SU-DHL-6 (cell line): ENCODE measurements around the gene EXOC6.

Experiments
- H2AFZ ChIP-seq: fragments of 200-600 bp; sonication (generic); 2 replicates; pipeline ENCODE4 v1.6.1; 2014; ENCODE audit warnings: low read depth, mild to moderate bottlenecking, moderate library complexity, mixed read lengths, antibody characterized with exemption, low read length; ENCODE audit not compliant: severe bottlenecking
- H3F3A ChIP-seq: fragments of 200-600 bp; shearing (Covaris generic); 2 replicates; pipeline ENCODE4 v1.6.0; 2016; ENCODE audit warnings: antibody characterized with exemption, mild to moderate bottlenecking; ENCODE audit not compliant: insufficient read depth
- H3K27ac ChIP-seq: fragments of 200-600 bp; sonication (generic); 2 replicates; pipeline ENCODE4 v1.5.1; 2016; ENCODE audit warnings: low read depth, mild to moderate bottlenecking, low read length, moderate library complexity, mixed read lengths
- H3K27me3 ChIP-seq: fragments of 200-600 bp; sonication (generic), shearing (Covaris generic); 2 replicates; pipeline ENCODE4 v1.6.0; 2014; ENCODE audit warnings: mild to moderate bottlenecking, low read length
- H3K36me3 ChIP-seq: fragments of 200-600 bp; sonication (generic); 2 replicates; pipeline ENCODE4 v1.6.1; 2014; ENCODE audit warnings: mild to moderate bottlenecking, low read length, mixed read lengths
- H3K4me2 ChIP-seq: fragments of 300-600, 200-600 bp; shearing (Covaris generic), sonication (generic); 2 replicates; pipeline ENCODE4 v1.6.0; 2014; ENCODE audit warnings: low read length, low read depth, mild to moderate bottlenecking; ENCODE audit not compliant: poor library complexity, severe bottlenecking
- H3K4me3 ChIP-seq: fragments of 200-600 bp; sonication (generic); 2 replicates; pipeline ENCODE4 v1.5.1; 2014; ENCODE audit warnings: antibody characterized with exemption, low read length, mild to moderate bottlenecking, mixed read lengths; ENCODE audit not compliant: insufficient read depth, poor library complexity, severe bottlenecking
- H3K79me2 ChIP-seq: fragments of 200-600 bp; sonication (generic); 2 replicates; pipeline ENCODE4 v1.6.1; 2014; ENCODE audit warnings: mild to moderate bottlenecking, low read length, moderate library complexity; ENCODE audit not compliant: insufficient read depth
- H3K9ac ChIP-seq: fragments of 200-600 bp; sonication (generic); 2 replicates; pipeline ENCODE4 v1.7.0; 2014; ENCODE audit warnings: mild to moderate bottlenecking, low read length
- H3K9me2 ChIP-seq: fragments of 200-600 bp; sonication (generic); replicated peaks from 2 replicates; pipeline ENCODE4 v1.6.1; 2014; ENCODE audit warnings: low read length; ENCODE audit not compliant: insufficient read depth
- H3K9me3 ChIP-seq: fragments of 200-600 bp; sonication (generic); 2 replicates; pipeline ENCODE4 v1.6.1; 2014; ENCODE audit warnings: low read length, mixed read lengths; ENCODE audit not compliant: insufficient read depth
- H4K20me1 ChIP-seq: fragments of 200-600 bp; sonication (generic); 2 replicates; pipeline ENCODE4 v1.6.1; 2014; ENCODE audit warnings: low read depth, mild to moderate bottlenecking, antibody characterized with exemption, low read length, moderate library complexity, mixed read lengths
- EZH2phosphoT487 ChIP-seq: fragments of 200-600 bp; sonication (generic), shearing (Covaris generic); conservative IDR thresholded peaks from 2 replicates; pipeline ENCODE4 v1.6.1; 2018; ENCODE audit warnings: mild to moderate bottlenecking, antibody characterized with exemption, low read length, moderate library complexity, mixed read lengths
- TF ChIP-seq, protein P1 (sequence below): fragments of 200-600 bp; sonication (generic); IDR thresholded peaks from one replicate; pipeline ENCODE4 v1.5.1; 2017; ENCODE audit warnings: antibody characterized with exemption, mild to moderate bottlenecking, low read length, moderate library complexity; ENCODE audit not compliant: insufficient read depth, poor library complexity, severe bottlenecking

EXOC6 gene

DNA sequence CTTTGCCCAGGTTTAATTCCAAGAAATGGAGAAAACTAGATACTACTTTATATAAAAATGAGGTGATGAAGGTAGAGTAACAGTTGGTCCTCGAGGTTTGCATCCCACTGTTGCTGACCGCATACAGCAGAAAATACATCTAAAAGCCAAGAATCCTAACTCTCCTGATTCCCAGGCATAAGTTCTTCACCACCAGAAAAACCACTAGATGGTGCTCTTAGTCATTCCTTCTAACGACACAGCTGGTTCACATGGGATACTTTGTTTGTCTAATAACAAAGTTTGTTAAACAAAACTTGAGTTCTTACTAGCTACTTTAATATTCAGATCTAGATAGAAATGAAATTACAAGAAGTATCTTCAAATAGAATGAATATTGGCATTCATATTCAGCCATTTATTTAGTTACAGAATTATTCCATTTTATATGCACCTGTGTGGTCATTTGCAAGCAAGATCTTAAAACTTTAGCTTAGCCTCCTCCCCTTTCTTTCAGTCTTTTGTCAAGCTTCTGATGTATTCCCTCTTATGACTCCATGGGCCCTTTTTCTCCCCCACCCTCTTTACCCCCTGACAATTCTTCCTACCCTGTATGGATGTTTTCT, 158.2 kb downstream of the EXOC6 start:
- Histone ChIP-seq H3K27ac (no peak overlapping the region), H3K4me3 (no peak overlapping the region), H3F3A (no peaks in the 10 kb centered on the region), H3K9ac (no peak overlapping the region), H2AFZ (no peak overlapping the region), H3K27me3 (no peaks in the 10 kb centered on the region), H3K4me2 (no peak overlapping the region), H3K79me2 (no peaks in the 10 kb centered on the region), H4K20me1 (no peaks in the 10 kb centered on the region), H3K9me2 (no peaks in the 10 kb centered on the region), H3K9me3 (no peaks in the 10 kb centered on the region), H3K36me3 (no peaks in the 10 kb centered on the region)
- TF ChIP-seq EZH2phosphoT487: no peak
- TF ChIP-seq, protein P1, sequence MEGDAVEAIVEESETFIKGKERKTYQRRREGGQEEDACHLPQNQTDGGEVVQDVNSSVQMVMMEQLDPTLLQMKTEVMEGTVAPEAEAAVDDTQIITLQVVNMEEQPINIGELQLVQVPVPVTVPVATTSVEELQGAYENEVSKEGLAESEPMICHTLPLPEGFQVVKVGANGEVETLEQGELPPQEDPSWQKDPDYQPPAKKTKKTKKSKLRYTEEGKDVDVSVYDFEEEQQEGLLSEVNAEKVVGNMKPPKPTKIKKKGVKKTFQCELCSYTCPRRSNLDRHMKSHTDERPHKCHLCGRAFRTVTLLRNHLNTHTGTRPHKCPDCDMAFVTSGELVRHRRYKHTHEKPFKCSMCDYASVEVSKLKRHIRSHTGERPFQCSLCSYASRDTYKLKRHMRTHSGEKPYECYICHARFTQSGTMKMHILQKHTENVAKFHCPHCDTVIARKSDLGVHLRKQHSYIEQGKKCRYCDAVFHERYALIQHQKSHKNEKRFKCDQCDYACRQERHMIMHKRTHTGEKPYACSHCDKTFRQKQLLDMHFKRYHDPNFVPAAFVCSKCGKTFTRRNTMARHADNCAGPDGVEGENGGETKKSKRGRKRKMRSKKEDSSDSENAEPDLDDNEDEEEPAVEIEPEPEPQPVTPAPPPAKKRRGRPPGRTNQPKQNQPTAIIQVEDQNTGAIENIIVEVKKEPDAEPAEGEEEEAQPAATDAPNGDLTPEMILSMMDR: peak; percentile 63

DNA sequence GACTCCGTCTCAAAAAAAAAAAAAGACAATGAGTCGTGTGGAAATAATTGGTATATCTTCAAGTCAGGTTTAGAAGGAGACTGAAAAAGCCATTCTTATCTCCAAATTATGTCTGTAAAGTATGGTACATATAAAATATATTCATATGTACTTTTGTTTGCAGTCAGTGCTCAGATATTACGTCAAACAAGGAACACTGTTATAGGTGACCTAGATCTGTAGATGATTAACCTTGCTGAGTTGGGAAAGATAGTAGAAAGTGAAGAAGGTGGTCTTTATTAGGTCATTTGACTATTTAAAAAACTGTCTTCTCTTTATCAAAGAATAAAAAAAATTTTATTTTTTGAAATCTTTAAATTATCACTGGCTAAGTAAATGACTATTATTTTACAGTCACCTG, 167.4 kb downstream of the EXOC6 start:
- Histone ChIP-seq H2AFZ (no peak overlapping the region), H3K9ac (no peak overlapping the region), H3K79me2 (no peaks in the 10 kb centered on the region), H3K9me3 (no peaks in the 10 kb centered on the region), H3K27me3 (no peaks in the 10 kb centered on the region), H3K27ac (no peak overlapping the region), H3K4me3 (no peak overlapping the region), H3F3A (no peaks in the 10 kb centered on the region), H3K36me3 (no peaks in the 10 kb centered on the region; the same call in 1 of the 2 replicates), H3K9me2 (no peaks in the 10 kb centered on the region), H3K4me2 (no peak overlapping the region), H4K20me1 (no peaks in the 10 kb centered on the region)
- TF ChIP-seq, protein P1: no peak
- no peak for TF ChIP-seq EZH2phosphoT487

DNA sequence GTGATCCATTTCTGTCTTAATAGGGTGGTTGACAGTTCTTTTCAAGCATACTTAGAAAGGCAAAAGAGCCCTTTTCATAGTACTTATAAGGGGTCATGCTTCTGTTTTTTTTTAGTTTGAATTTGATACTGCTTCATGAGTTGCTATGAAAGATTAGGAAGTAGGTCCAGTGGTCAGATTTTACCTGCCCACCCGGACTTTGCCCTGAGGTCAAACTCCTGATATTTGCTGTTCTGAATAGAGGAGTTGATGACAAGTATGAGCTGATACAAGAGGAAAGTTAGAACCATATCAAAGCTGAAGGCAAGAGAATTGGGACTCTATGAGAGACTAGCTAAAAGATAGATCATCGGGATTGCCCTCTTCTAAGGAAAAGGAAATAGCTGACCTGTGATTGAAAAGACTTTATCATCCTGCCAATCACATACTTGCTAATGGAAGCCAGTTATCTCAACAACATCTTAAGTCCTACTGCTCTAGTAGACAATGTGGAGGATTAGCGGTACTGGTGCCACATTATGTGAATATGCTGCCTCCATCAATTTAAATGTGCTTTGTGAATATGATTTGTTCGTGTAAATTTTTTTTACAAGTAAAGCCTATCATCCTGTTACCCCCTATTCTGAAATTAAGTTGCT, 174.8 kb downstream of the EXOC6 start:
- no peak overlapping the region for H3K9ac ChIP-seq
- no peak overlapping the region for H3K27ac ChIP-seq
- no peaks in the 10 kb centered on the region; the same call in 1 of the 2 replicates for H3K36me3 ChIP-seq
- no peaks in the 10 kb centered on the region for H3F3A ChIP-seq
- H3K9me2 ChIP-seq: no peaks in the 10 kb centered on the region
- no peaks in the 10 kb centered on the region for H3K79me2 ChIP-seq
- H2AFZ ChIP-seq: no peak overlapping the region
- no peak overlapping the region for H3K4me2 ChIP-seq
- no peaks in the 10 kb centered on the region for H3K9me3 ChIP-seq
- no peak for TF ChIP-seq EZH2phosphoT487
- TF ChIP-seq, protein P1: no peak
- H3K27me3 ChIP-seq: no peaks in the 10 kb centered on the region
- H4K20me1 ChIP-seq: no peaks in the 10 kb centered on the region
- H3K4me3 ChIP-seq: no peak overlapping the region
